Endothelial cell of umbilical vein (primary cell): Measurements from ENCODE around the gene KLB. TPM values are rescaled to one million over a fixed set of nuclear protein-coding genes. Genes with fewer than 3 reads are reported as not detected.
A peak's percentile ranks its signal among the peaks of the same experiment; 100 is the strongest.

Source experiments
- BruUV-seq: library from RNA; stranded (reverse); fragments of 400-500 nt; replicated peaks from 2 replicates; lab custom pipeline; 2021; lab: Mats Ljungman, UMichigan
- CTCF ChIA-PET: fragments of 300-600, 350-600 bp; sonication (Branson Sonifier 250); formaldehyde crosslinking; loops from one replicate; lab custom pipeline; 2021; ENCODE audit warnings: antibody characterized with exemption, inconsistent platforms; lab: Charles Lee
- POLR2A ChIA-PET: fragments of 300-600, 350-600 bp; sonication (Branson Sonifier 250); formaldehyde crosslinking; loops from one replicate; lab custom pipeline; 2021; ENCODE audit warnings: antibody characterized with exemption, inconsistent platforms; lab: Charles Lee
- DNase-seq: peaks from one replicate; pipeline ENCODE4 v3.0.0-alpha.2; 2011; ENCODE audit warnings: low read depth, low spot score
- FAIRE-seq: peaks from 2 replicates; lab custom pipeline; 2011; peaks lifted over from hg19 to GRCh38; lab: Jason Lieb, UNC
- H2AFZ ChIP-seq: 2 replicates; pipeline ENCODE4 v1.6.0; 2012; ENCODE audit warnings: low read depth, low read length, control low read depth, inconsistent platforms
- H3K27ac ChIP-seq: 2 replicates; pipeline ENCODE4 v1.5.1; 2011; ENCODE audit warnings: low read depth, mild to moderate bottlenecking, control low read depth, low read length, moderate library complexity; ENCODE audit not compliant: insufficient read depth
- H3K27me3 ChIP-seq, 2 experiments: 2 replicates each; pipeline versions ENCODE4 v1.6.0 to v1.6.1; 2011; ENCODE audit warnings: low read length in 2 of 2, mixed read lengths in 1 of 2; ENCODE audit not compliant: control insufficient read depth in 2 of 2, insufficient read depth in 2 of 2
- H3K36me3 ChIP-seq, 2 experiments: 2 replicates in 1 of 2; 3 replicates in 1 of 2; pipeline ENCODE4 v1.5.1; 2011; ENCODE audit warnings: low read length in 2 of 2, mild to moderate bottlenecking in 1 of 2, moderate library complexity in 1 of 2; ENCODE audit not compliant: control insufficient read depth in 2 of 2, insufficient read depth in 2 of 2; ENCODE audit errors: extremely low read depth in 1 of 2
- H3K4me1 ChIP-seq: 3 replicates; pipeline ENCODE4 v1.5.1; 2011; ENCODE audit warnings: mild to moderate bottlenecking, low read length; ENCODE audit not compliant: control insufficient read depth, insufficient read depth; ENCODE audit errors: extremely low read depth
- H3K4me2 ChIP-seq: 2 replicates; pipeline ENCODE4 v1.6.1; 2011; ENCODE audit warnings: low read length, control low read depth, mixed read lengths; ENCODE audit not compliant: insufficient read depth
- H3K4me3 ChIP-seq, 3 experiments: fragments of 200-600 bp in 1 of 3; sonication (generic), shearing (Covaris generic) in 1 of 3; replicated peaks in 1 of 3; 2 replicates each; pipeline ENCODE4 v1.5.1; 2011 to 2016; ENCODE audit warnings: control low read depth in 3 of 3, low read length in 3 of 3, mild to moderate bottlenecking in 2 of 3, inconsistent platforms in 1 of 3, low read depth in 1 of 3, moderate library complexity in 1 of 3; ENCODE audit not compliant: insufficient read depth in 1 of 3
- H3K79me2 ChIP-seq: 2 replicates; pipeline ENCODE4 v1.6.0; 2012; ENCODE audit warnings: low read length, inconsistent platforms; ENCODE audit not compliant: control insufficient read depth, insufficient read depth
- H3K9ac ChIP-seq: replicated peaks from 2 replicates; pipeline ENCODE3; 2011; ENCODE audit warnings: low read length, control low read depth; ENCODE audit not compliant: insufficient read depth; ENCODE audit errors: extremely low read depth
- H3K9me1 ChIP-seq: replicated peaks from 3 replicates; pipeline ENCODE4 v1.6.0; 2011; ENCODE audit warnings: mild to moderate bottlenecking, low read length; ENCODE audit not compliant: control insufficient read depth, insufficient read depth; ENCODE audit errors: extremely low read depth
- H3K9me3 ChIP-seq: replicated peaks from 2 replicates; pipeline ENCODE4 v1.5.1; 2012; ENCODE audit warnings: low read length, inconsistent platforms; ENCODE audit not compliant: control insufficient read depth, insufficient read depth
- H4K20me1 ChIP-seq: replicated peaks from 2 replicates; pipeline ENCODE3; 2011; ENCODE audit warnings: mild to moderate bottlenecking, low read length; ENCODE audit not compliant: control insufficient read depth, insufficient read depth; ENCODE audit errors: extremely low read depth
- JUN ChIP-seq: IDR thresholded peaks from 2 replicates; pipeline ENCODE4 v1.6.1; 2011; ENCODE audit warnings: borderline replicate concordance, low read depth; ENCODE audit not compliant: insufficient read length, insufficient read depth
- MAX ChIP-seq: IDR thresholded peaks from 2 replicates; pipeline ENCODE4 v1.6.1; 2011; ENCODE audit not compliant: insufficient read depth, insufficient read length
- MYC ChIP-seq: IDR thresholded peaks from one replicate; pipeline ENCODE4 v1.6.1; 2011; ENCODE audit warnings: mild to moderate bottlenecking, low read depth, low read length
- POLR2A ChIP-seq: IDR thresholded peaks from 2 replicates; pipeline ENCODE4 v1.6.1; 2012; ENCODE audit warnings: low read depth, mild to moderate bottlenecking, control low read depth, low read length
- POLR2AphosphoS5 ChIP-seq: IDR thresholded peaks from 2 replicates; pipeline ENCODE4 v1.6.1; 2012; ENCODE audit warnings: low read depth, mild to moderate bottlenecking, control low read depth, low read length, moderate library complexity; ENCODE audit not compliant: insufficient read depth
- dilution Hi-C: fragments of 300-500 bp; cut with MboI; formaldehyde crosslinking; loops from one replicate; pipeline ENCODE4 v1.15.0; 2019; ENCODE audit warnings: low sequenced_read_pairs; ENCODE audit not compliant: extremely low pct_ligation_motif_present
- intact Hi-C: fragments of 100-400 bp; cut with micrococcal nuclease; formaldehyde crosslinking; loops from one replicate; pipeline ENCODE4 v1.10.0; 2022
- polyA plus RNA-seq, 4 experiments: library from polyadenylated mRNA; depleted of rRNA in 3 of 4; stranded (reverse) in 3 of 4; unstranded in 1 of 4; fragments of >200 nt; gene quantifications; 2 replicates each; pipeline versions ENCODE4 v1.2.1 to v1.2.3, GENCODE V29; 2011 to 2012; ENCODE audit warnings: missing spikeins in 1 of 4
- total RNA-seq: library from RNA; stranded (reverse); gene quantifications from 2 replicates; pipeline ENCODE4 v1.2.3, GENCODE V29; 2021

KLB gene
- total and polyA plus RNA-seq, 2 donors (not counting 3 experiments of a cell fraction or from before 2014, with no cell fraction given), result 0.01 TPM; not detected in 1

GRCh38 chr4:39452860-39453587, 46.3 kb downstream of the KLB start:
- no peak for TF ChIP-seq POLR2AphosphoS5
- peak; percentile 23 for TF ChIP-seq POLR2A
- H3K9me1 ChIP-seq, result no peaks in the 10 kb centered on the region
- H2AFZ ChIP-seq, result no peak overlapping the region
- FAIRE-seq (no peak), DNase-seq (no peak)
- H3K9me3 ChIP-seq, result no peaks in the 10 kb centered on the region
- dilution Hi-C loops (no loop called here), intact Hi-C loops (no loop called here)
- H3K36me3 ChIP-seq, result peaks cover 16 to 41% of the 10 kb centered on the region in 2 experiments
- H3K4me2 ChIP-seq, result no peak overlapping the region
- ChIA-PET POLR2A (interaction anchor here (0.7 kb wide), 1 partner anchor 345 kb away, joined by 3 read pairs; no protein-coding TSS in a partner anchor), CTCF (interaction anchor here (0.5 to 0.6 kb wide), 3 partner anchors 19 to 578 kb away, joined by 3 read pairs; no protein-coding TSS in a partner anchor)
- H3K9ac ChIP-seq, result no peak overlapping the region
- H3K4me3 ChIP-seq, result no peak overlapping the region
- peaks cover 22% of the 10 kb centered on the region for H3K4me1 ChIP-seq
- BruUV-seq, result no TSS peak
- H4K20me1 ChIP-seq, result peaks cover 10% of the 10 kb centered on the region
- no peak overlapping the region for H3K27ac ChIP-seq
- peaks cover 33% of the 10 kb centered on the region for H3K79me2 ChIP-seq
- H3K27me3 ChIP-seq, result no peaks in the 10 kb centered on the region

GRCh38 chr4:39453738-39454137, 47.0 kb downstream of the KLB start:
- peaks cover 22% of the 10 kb centered on the region for H3K4me1 ChIP-seq
- dilution Hi-C loops, result no loop called here
- H3K4me3 ChIP-seq, result no peak overlapping the region
- no peaks in the 10 kb centered on the region for H3K9me1 ChIP-seq
- POLR2A ChIA-PET, result interaction anchor here (0.7 kb wide), 1 partner anchor 345 kb away, joined by 3 read pairs; no protein-coding TSS in a partner anchor
- H4K20me1 ChIP-seq, result peaks cover 10% of the 10 kb centered on the region
- no peak for TF ChIP-seq MYC
- TF ChIP-seq JUN, result no peak
- no peak for TF ChIP-seq MAX
- TF ChIP-seq POLR2A, result peak; percentile 38
- H3K27me3 ChIP-seq, result no peaks in the 10 kb centered on the region
- FAIRE-seq (no peak), DNase-seq (no peak)
- peaks cover 16 to 41% of the 10 kb centered on the region in 2 experiments for H3K36me3 ChIP-seq
- no peak overlapping the region for H3K4me2 ChIP-seq
- H3K79me2 ChIP-seq, result peaks cover 39% of the 10 kb centered on the region
- no peak overlapping the region for H3K27ac ChIP-seq
- H2AFZ ChIP-seq, result no peak overlapping the region
- no peaks in the 10 kb centered on the region for H3K9me3 ChIP-seq
- no peak overlapping the region for H3K9ac ChIP-seq
- intact Hi-C loops, result no loop called here
- CTCF ChIA-PET, result interaction anchor here (0.6 to 1.3 kb wide), 2 partner anchors 16 to 148 kb away, joined by 3 to 4 read pairs; no protein-coding TSS in a partner anchor
- no TSS peak for BruUV-seq
